ENCODE measurements around the gene OAS2. TPM values are rescaled to one million over a fixed set of nuclear protein-coding genes. Genes with fewer than 3 reads are reported as not detected.

The OAS2 gene
- total and polyA plus RNA-seq, 10 of the 15 experiments (the other 5 are each of a cell fraction or from before 2014, with no cell fraction given): 32.4 to 290 (median 90.2) TPM

DNA sequence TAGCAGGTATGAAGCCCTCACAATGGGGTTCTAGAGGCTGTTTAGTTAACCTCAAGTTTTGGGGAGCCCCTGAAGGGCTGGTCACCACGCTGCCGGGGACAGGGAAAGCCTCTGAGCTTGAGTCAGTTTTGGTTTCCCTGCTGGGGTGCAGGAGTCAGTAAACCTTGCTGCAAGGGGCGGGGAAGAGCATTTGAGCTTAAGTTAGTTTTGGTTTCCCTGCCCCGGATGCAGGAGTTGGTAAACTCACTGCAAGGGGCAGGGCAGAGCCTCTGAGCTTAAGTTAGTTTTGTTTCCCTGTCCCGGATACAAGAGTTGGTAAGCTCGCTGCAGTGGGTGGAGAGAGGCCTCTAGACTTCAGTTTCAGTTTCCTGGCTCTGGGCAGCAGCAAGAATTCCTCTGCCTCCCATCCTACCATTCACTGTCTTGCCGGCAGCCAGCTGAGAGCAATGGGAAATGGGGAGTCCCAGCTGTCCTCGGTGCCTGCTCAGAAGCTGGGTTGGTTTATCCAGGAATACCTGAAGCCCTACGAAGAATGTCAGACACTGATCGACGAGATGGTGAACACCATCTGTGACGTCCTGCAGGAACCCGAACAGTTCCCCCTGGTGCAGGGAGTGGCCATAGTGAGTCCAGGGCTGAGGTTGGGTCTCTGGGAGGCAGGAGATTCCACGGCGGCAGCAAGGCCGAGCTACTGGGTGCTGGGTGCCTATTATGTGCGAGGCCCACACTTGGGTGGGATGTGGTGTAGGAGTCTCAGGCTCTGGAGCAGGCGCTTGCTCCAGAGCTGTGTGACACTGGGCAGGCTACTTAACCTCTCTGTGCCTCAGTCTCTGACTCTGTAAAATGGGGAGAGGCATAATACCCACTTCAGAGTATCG lies at the start of gene OAS2 (continued):
- TF ChIP-seq, protein P1, sequence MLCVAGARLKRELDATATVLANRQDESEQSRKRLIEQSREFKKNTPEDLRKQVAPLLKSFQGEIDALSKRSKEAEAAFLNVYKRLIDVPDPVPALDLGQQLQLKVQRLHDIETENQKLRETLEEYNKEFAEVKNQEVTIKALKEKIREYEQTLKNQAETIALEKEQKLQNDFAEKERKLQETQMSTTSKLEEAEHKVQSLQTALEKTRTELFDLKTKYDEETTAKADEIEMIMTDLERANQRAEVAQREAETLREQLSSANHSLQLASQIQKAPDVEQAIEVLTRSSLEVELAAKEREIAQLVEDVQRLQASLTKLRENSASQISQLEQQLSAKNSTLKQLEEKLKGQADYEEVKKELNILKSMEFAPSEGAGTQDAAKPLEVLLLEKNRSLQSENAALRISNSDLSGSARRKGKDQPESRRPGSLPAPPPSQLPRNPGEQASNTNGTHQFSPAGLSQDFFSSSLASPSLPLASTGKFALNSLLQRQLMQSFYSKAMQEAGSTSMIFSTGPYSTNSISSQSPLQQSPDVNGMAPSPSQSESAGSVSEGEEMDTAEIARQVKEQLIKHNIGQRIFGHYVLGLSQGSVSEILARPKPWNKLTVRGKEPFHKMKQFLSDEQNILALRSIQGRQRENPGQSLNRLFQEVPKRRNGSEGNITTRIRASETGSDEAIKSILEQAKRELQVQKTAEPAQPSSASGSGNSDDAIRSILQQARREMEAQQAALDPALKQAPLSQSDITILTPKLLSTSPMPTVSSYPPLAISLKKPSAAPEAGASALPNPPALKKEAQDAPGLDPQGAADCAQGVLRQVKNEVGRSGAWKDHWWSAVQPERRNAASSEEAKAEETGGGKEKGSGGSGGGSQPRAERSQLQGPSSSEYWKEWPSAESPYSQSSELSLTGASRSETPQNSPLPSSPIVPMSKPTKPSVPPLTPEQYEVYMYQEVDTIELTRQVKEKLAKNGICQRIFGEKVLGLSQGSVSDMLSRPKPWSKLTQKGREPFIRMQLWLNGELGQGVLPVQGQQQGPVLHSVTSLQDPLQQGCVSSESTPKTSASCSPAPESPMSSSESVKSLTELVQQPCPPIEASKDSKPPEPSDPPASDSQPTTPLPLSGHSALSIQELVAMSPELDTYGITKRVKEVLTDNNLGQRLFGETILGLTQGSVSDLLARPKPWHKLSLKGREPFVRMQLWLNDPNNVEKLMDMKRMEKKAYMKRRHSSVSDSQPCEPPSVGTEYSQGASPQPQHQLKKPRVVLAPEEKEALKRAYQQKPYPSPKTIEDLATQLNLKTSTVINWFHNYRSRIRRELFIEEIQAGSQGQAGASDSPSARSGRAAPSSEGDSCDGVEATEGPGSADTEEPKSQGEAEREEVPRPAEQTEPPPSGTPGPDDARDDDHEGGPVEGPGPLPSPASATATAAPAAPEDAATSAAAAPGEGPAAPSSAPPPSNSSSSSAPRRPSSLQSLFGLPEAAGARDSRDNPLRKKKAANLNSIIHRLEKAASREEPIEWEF (IDR thresholded peaks at IDR 0.05; ENCODE audit: insufficient replicate concordance, low read depth, low read length): no peak
- TF ChIP-seq NFXL1 (IDR thresholded peaks at IDR 0.05; ENCODE audit: borderline replicate concordance) (no peak), ZSCAN29 (IDR thresholded peaks at IDR 0.05) (no peak), ESRRA (IDR thresholded peaks at IDR 0.05; ENCODE audit: low read length) (0 out of 2 replicates have a peak, but pooled peaks have one; percentile 54), PML (IDR thresholded peaks at IDR 0.05; ENCODE audit: low read length) (peak; percentile 88), STAT3 (IDR thresholded peaks at IDR 0.05; ENCODE audit: low read depth, low read length) (0 out of 2 replicates have a peak, but pooled peaks have one; percentile 28), STAT1 (conservative IDR thresholded peaks at IDR 0.05) (peak; percentile 98), SMC3 (IDR thresholded peaks at IDR 0.05; ENCODE audit: borderline replicate concordance, low read length) (0 out of 2 replicates have a peak, but pooled peaks have one; percentile 4), MEF2B (IDR thresholded peaks at IDR 0.05; ENCODE audit: partially characterized antibody, poor library complexity, severe bottlenecking) (no peak), TCF3 (IDR thresholded peaks at IDR 0.05; ENCODE audit: borderline replicate concordance, insufficient read depth, low read depth, low read length) (0 out of 2 replicates have a peak, but pooled peaks have one; percentile 26)
- TF ChIP-seq, protein P2, sequence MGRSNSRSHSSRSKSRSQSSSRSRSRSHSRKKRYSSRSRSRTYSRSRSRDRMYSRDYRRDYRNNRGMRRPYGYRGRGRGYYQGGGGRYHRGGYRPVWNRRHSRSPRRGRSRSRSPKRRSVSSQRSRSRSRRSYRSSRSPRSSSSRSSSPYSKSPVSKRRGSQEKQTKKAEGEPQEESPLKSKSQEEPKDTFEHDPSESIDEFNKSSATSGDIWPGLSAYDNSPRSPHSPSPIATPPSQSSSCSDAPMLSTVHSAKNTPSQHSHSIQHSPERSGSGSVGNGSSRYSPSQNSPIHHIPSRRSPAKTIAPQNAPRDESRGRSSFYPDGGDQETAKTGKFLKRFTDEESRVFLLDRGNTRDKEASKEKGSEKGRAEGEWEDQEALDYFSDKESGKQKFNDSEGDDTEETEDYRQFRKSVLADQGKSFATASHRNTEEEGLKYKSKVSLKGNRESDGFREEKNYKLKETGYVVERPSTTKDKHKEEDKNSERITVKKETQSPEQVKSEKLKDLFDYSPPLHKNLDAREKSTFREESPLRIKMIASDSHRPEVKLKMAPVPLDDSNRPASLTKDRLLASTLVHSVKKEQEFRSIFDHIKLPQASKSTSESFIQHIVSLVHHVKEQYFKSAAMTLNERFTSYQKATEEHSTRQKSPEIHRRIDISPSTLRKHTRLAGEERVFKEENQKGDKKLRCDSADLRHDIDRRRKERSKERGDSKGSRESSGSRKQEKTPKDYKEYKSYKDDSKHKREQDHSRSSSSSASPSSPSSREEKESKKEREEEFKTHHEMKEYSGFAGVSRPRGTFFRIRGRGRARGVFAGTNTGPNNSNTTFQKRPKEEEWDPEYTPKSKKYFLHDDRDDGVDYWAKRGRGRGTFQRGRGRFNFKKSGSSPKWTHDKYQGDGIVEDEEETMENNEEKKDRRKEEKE (IDR thresholded peaks at IDR 0.05): no peak
- TF ChIP-seq, protein P3, sequence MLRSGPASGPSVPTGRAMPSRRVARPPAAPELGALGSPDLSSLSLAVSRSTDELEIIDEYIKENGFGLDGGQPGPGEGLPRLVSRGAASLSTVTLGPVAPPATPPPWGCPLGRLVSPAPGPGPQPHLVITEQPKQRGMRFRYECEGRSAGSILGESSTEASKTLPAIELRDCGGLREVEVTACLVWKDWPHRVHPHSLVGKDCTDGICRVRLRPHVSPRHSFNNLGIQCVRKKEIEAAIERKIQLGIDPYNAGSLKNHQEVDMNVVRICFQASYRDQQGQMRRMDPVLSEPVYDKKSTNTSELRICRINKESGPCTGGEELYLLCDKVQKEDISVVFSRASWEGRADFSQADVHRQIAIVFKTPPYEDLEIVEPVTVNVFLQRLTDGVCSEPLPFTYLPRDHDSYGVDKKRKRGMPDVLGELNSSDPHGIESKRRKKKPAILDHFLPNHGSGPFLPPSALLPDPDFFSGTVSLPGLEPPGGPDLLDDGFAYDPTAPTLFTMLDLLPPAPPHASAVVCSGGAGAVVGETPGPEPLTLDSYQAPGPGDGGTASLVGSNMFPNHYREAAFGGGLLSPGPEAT (IDR thresholded peaks at IDR 0.05; ENCODE audit: low read depth): peak; percentile 51; the same call in 1 of the 2 replicates
- TF ChIP-seq, protein P4, sequence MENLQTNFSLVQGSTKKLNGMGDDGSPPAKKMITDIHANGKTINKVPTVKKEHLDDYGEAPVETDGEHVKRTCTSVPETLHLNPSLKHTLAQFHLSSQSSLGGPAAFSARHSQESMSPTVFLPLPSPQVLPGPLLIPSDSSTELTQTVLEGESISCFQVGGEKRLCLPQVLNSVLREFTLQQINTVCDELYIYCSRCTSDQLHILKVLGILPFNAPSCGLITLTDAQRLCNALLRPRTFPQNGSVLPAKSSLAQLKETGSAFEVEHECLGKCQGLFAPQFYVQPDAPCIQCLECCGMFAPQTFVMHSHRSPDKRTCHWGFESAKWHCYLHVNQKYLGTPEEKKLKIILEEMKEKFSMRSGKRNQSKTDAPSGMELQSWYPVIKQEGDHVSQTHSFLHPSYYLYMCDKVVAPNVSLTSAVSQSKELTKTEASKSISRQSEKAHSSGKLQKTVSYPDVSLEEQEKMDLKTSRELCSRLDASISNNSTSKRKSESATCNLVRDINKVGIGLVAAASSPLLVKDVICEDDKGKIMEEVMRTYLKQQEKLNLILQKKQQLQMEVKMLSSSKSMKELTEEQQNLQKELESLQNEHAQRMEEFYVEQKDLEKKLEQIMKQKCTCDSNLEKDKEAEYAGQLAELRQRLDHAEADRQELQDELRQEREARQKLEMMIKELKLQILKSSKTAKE (IDR thresholded peaks at IDR 0.05; ENCODE audit: low read depth, poor library complexity, severe bottlenecking): no peak
- TF ChIP-seq, protein P5, sequence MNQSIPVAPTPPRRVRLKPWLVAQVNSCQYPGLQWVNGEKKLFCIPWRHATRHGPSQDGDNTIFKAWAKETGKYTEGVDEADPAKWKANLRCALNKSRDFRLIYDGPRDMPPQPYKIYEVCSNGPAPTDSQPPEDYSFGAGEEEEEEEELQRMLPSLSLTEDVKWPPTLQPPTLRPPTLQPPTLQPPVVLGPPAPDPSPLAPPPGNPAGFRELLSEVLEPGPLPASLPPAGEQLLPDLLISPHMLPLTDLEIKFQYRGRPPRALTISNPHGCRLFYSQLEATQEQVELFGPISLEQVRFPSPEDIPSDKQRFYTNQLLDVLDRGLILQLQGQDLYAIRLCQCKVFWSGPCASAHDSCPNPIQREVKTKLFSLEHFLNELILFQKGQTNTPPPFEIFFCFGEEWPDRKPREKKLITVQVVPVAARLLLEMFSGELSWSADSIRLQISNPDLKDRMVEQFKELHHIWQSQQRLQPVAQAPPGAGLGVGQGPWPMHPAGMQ (IDR thresholded peaks at IDR 0.05; ENCODE audit: borderline replicate concordance): no peak
